SU-DHL-6 (cell line): ENCODE data around the gene KLF18.

Source experiments
- EZH2phosphoT487 ChIP-seq: fragments of 200-600 bp; sonication (generic), shearing (Covaris generic); conservative IDR thresholded peaks from 2 replicates; pipeline ENCODE4 v1.6.1; 2018; ENCODE audit warnings: mild to moderate bottlenecking, antibody characterized with exemption, low read length, moderate library complexity, mixed read lengths
- TF ChIP-seq, protein P1 (sequence below): fragments of 200-600 bp; sonication (generic); IDR thresholded peaks from one replicate; pipeline ENCODE4 v1.5.1; 2017; ENCODE audit warnings: antibody characterized with exemption, mild to moderate bottlenecking, low read length, moderate library complexity; ENCODE audit not compliant: insufficient read depth, poor library complexity, severe bottlenecking

DNA sequence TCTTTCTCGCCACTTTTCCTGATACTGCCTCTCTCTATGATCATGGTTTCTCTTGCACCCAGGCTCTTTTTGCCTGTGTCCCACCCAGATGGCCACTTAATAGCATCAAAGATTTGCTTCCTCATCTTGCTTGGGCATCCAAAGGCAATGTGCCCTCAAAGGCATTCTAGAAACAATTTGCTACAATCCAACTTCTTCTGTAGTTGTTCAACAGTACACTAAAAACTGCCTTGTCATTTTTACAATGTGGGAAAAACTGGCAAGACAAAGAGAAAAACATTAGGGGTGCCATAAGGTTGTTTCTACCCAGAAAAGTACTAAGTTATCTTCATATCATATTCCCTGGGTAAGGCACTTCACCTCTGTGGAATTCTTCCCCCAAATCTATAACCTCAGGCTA, 16.5 kb upstream of the KLF18 start:
- TF ChIP-seq, protein P1, sequence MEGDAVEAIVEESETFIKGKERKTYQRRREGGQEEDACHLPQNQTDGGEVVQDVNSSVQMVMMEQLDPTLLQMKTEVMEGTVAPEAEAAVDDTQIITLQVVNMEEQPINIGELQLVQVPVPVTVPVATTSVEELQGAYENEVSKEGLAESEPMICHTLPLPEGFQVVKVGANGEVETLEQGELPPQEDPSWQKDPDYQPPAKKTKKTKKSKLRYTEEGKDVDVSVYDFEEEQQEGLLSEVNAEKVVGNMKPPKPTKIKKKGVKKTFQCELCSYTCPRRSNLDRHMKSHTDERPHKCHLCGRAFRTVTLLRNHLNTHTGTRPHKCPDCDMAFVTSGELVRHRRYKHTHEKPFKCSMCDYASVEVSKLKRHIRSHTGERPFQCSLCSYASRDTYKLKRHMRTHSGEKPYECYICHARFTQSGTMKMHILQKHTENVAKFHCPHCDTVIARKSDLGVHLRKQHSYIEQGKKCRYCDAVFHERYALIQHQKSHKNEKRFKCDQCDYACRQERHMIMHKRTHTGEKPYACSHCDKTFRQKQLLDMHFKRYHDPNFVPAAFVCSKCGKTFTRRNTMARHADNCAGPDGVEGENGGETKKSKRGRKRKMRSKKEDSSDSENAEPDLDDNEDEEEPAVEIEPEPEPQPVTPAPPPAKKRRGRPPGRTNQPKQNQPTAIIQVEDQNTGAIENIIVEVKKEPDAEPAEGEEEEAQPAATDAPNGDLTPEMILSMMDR, result no peak
- no peak for TF ChIP-seq EZH2phosphoT487
